Neural cell (in vitro differentiated cells): ENCODE measurements around the gene KCNH6.

ENCODE experiments used
- POLR2AphosphoS5 ChIP-seq: IDR thresholded peaks from 2 replicates; pipeline ENCODE4 v1.6.1; 2012
- TF ChIP-seq, protein P1 (sequence below): fragments of 450-650 bp; IDR thresholded peaks from 2 replicates; pipeline ENCODE4 v1.5.1; 2014; ENCODE audit warnings: antibody characterized with exemption, mild to moderate bottlenecking, moderate library complexity; ENCODE audit not compliant: poor library complexity, severe bottlenecking

DNA sequence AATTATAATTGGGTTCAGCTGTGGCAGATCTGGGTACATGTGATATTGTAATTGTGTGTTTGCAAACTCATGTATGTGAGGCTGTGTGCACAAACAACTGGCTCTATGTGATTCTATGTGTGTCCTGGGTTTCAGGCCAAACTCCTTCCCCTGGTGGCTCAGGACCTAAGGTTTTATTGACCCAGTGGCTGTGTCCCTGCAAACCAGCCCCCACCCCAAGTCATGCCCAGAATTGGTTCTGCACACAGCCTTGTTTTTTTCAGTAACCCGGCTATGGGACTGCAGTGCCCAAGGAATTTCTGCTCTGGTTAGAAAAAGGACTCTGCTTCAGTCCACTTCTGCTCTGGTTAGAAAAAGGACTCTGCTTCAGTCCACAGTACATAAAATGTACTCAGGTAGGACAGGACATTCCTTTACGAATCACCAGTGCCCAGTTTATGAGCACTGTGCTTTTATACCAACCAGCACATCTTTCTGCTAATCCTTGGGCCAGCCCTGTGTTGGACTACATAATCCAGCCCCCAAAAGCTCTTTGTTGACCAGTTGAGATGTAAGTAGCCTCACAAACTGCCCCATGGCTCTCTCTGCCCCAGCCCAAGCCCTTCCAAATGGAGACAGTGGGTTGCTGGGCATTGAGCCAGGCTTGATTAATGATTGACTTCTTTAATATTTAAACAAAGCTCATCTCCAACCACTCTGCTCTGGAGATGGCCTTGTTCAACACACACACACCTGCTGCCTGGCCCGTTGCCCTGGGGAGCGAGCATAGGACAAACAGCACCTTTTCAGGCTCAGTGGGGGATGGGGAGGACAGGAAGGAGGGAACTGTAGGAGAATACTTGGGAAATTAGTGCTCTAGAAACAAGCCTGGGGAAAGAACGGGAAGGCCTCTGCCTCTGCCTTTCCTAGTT is 2.9 kb upstream of the KCNH6 start:
- TF ChIP-seq POLR2AphosphoS5, result no peak
- TF ChIP-seq, protein P1, sequence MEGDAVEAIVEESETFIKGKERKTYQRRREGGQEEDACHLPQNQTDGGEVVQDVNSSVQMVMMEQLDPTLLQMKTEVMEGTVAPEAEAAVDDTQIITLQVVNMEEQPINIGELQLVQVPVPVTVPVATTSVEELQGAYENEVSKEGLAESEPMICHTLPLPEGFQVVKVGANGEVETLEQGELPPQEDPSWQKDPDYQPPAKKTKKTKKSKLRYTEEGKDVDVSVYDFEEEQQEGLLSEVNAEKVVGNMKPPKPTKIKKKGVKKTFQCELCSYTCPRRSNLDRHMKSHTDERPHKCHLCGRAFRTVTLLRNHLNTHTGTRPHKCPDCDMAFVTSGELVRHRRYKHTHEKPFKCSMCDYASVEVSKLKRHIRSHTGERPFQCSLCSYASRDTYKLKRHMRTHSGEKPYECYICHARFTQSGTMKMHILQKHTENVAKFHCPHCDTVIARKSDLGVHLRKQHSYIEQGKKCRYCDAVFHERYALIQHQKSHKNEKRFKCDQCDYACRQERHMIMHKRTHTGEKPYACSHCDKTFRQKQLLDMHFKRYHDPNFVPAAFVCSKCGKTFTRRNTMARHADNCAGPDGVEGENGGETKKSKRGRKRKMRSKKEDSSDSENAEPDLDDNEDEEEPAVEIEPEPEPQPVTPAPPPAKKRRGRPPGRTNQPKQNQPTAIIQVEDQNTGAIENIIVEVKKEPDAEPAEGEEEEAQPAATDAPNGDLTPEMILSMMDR, result no peak
